ENCODE measurements around the gene CLDN18.

DNA sequence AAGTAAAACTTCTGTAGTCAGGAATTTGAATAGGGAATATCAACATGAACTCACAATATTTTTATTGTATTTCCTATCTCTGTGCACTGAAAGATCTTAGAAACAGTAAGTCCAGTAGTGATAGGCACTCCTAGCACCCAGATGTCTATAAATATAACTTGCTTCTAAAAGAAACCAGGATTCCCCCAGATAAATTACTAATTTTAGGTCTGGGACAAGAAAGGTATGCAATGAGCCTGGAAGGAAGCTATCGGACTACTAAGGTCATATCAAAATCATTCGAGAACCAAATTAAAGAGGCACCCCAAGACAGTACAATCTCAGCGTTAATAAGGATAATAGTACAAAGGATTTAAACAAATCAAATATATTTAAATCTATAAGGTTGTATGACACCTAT is 47.4 kb downstream of the CLDN18 start:
- TF ChIP-seq, protein P1, sequence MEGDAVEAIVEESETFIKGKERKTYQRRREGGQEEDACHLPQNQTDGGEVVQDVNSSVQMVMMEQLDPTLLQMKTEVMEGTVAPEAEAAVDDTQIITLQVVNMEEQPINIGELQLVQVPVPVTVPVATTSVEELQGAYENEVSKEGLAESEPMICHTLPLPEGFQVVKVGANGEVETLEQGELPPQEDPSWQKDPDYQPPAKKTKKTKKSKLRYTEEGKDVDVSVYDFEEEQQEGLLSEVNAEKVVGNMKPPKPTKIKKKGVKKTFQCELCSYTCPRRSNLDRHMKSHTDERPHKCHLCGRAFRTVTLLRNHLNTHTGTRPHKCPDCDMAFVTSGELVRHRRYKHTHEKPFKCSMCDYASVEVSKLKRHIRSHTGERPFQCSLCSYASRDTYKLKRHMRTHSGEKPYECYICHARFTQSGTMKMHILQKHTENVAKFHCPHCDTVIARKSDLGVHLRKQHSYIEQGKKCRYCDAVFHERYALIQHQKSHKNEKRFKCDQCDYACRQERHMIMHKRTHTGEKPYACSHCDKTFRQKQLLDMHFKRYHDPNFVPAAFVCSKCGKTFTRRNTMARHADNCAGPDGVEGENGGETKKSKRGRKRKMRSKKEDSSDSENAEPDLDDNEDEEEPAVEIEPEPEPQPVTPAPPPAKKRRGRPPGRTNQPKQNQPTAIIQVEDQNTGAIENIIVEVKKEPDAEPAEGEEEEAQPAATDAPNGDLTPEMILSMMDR (IDR thresholded peaks at IDR 0.05; ENCODE audit: low read length): no peak
- TF ChIP-seq EZH2 (optimal IDR thresholded peaks at IDR 0.05; ENCODE audit: low read depth, low read length): no peak

All from MM.1S (cell line).